HG02981 (cell line): Measurements from ENCODE around the gene HCN1.
"Not testable (repeated sequence)": the region's sequence is repeated elsewhere in the genome, so short reads cannot be mapped to it uniquely, and the experiment has no call there.

Experiments used
- ATAC-seq: cut with Tn5 transposase; IDR thresholded peaks from one replicate; pipeline ENCODE4 v1.9.1; 2021; ENCODE audit warnings: mild to moderate bottlenecking, moderate library complexity; ENCODE audit not compliant: unreplicated experiment

The HCN1 gene

GRCh38 chr5:45437752-45438151 lies 258.4 kb downstream of the HCN1 start:
- no peak for ATAC-seq

GRCh38 chr5:45417285-45417998 lies 278.7 kb downstream of the HCN1 start:
- no peak for ATAC-seq

GRCh38 chr5:45414620-45415573 lies 281.3 kb downstream of the HCN1 start:
- ATAC-seq, result no peak

GRCh38 chr5:45411971-45412612 lies 284.1 kb downstream of the HCN1 start:
- ATAC-seq, result no peak

- ATAC-seq, result no peak
Measured at GRCh38 chr5:45410304-45410995, 285.7 kb downstream of the HCN1 start.

- no peak for ATAC-seq
Measured at GRCh38 chr5:45408067-45408466, 288.1 kb downstream of the HCN1 start.

- ATAC-seq, result no peak
Measured at GRCh38 chr5:45402804-45403455, 293.2 kb downstream of the HCN1 start.

- no peak for ATAC-seq
Measured at GRCh38 chr5:45399041-45399440, 297.1 kb downstream of the HCN1 start.

GRCh38 chr5:45385321-45386058 lies 310.7 kb downstream of the HCN1 start:
- no peak for ATAC-seq

GRCh38 chr5:45383985-45384384 lies 312.2 kb downstream of the HCN1 start:
- ATAC-seq, result no peak

GRCh38 chr5:45382583-45382982 lies 313.6 kb downstream of the HCN1 start:
- ATAC-seq, result no peak

GRCh38 chr5:45376417-45376816 lies 319.8 kb downstream of the HCN1 start:
- no peak for ATAC-seq

- ATAC-seq, result no peak
Measured at GRCh38 chr5:45372629-45373028, 323.6 kb downstream of the HCN1 start.

- ATAC-seq, result not testable (repeated sequence)
Measured at GRCh38 chr5:45371423-45371822, 324.8 kb downstream of the HCN1 start.

- ATAC-seq, result no peak
Measured at GRCh38 chr5:45355189-45355992, 340.8 kb downstream of the HCN1 start.

- no peak for ATAC-seq
Measured at GRCh38 chr5:45336464-45336863, 359.7 kb downstream of the HCN1 start.

- ATAC-seq, result no peak
Measured at GRCh38 chr5:45335978-45336377, 360.2 kb downstream of the HCN1 start.

GRCh38 chr5:45335346-45335745 lies 360.8 kb downstream of the HCN1 start:
- ATAC-seq, result no peak

- no peak for ATAC-seq
Measured at GRCh38 chr5:45334939-45335338, 361.2 kb downstream of the HCN1 start.
